Activated CD4-positive, CD25-positive, alpha-beta regulatory T cell treated with anti-CD3 and anti-CD28 coated beads, Interleukin-2, amount 50 U/mL, for 16 hours (primary cell): Measurements from ENCODE around the gene SETBP1.

ENCODE experiments used
- DNase-seq: peaks from one replicate; pipeline ENCODE4 v3.0.0-alpha.2; 2020; ENCODE audit warnings: low read depth, low spot score

The SETBP1 gene

GRCh38 chr18:44816050-44816449 lies 135.4 kb downstream of the SETBP1 start:
- no peak for DNase-seq

- DNase-seq, result no peak
Measured at GRCh38 chr18:44816477-44816876, 135.8 kb downstream of the SETBP1 start.

GRCh38 chr18:44817831-44818473 lies 137.3 kb downstream of the SETBP1 start:
- DNase-seq, result no peak

- DNase-seq, result no peak
Measured at GRCh38 chr18:44818668-44819403, 138.1 kb downstream of the SETBP1 start.

GRCh38 chr18:44819944-44820510 lies 139.3 kb downstream of the SETBP1 start:
- no peak for DNase-seq

GRCh38 chr18:44821924-44822323 lies 141.2 kb downstream of the SETBP1 start:
- DNase-seq, result no peak

- no peak for DNase-seq
Measured at GRCh38 chr18:44823286-44823685, 142.6 kb downstream of the SETBP1 start.

- DNase-seq, result no peak
Measured at GRCh38 chr18:44823782-44824181, 143.1 kb downstream of the SETBP1 start.

- no peak for DNase-seq
Measured at GRCh38 chr18:44824884-44825283, 144.2 kb downstream of the SETBP1 start.

GRCh38 chr18:44826418-44827259 lies 146.0 kb downstream of the SETBP1 start:
- no peak for DNase-seq

- no peak for DNase-seq
Measured at GRCh38 chr18:44828080-44828479, 147.4 kb downstream of the SETBP1 start.

GRCh38 chr18:44830581-44830980 lies 149.9 kb downstream of the SETBP1 start:
- DNase-seq, result no peak

GRCh38 chr18:44833786-44834185 lies 153.1 kb downstream of the SETBP1 start:
- no peak for DNase-seq

- DNase-seq, result no peak
Measured at GRCh38 chr18:44834867-44835469, 154.3 kb downstream of the SETBP1 start.

GRCh38 chr18:44835703-44836102 lies 155.0 kb downstream of the SETBP1 start:
- no peak for DNase-seq

GRCh38 chr18:44836263-44836662 lies 155.6 kb downstream of the SETBP1 start:
- no peak for DNase-seq

- DNase-seq, result no peak
Measured at GRCh38 chr18:44837482-44838180, 156.9 kb downstream of the SETBP1 start.

GRCh38 chr18:44838971-44839666 lies 158.4 kb downstream of the SETBP1 start:
- peak; percentile 39 for DNase-seq

- DNase-seq, result no peak
Measured at GRCh38 chr18:44840058-44840790, 159.5 kb downstream of the SETBP1 start.

- DNase-seq, result no peak
Measured at GRCh38 chr18:44841221-44841620, 160.5 kb downstream of the SETBP1 start.
